ENCODE data around the gene CACNA1G. TPM values are rescaled to one million over a fixed set of nuclear protein-coding genes. Genes with fewer than 3 reads are reported as not detected.

Gene CACNA1G
- total and polyA plus RNA-seq, 8 donors, result 0.50 to 38.2 (median 19.5) TPM

- H3K27ac ChIP-seq, result peak overlapping the region; percentile 63 to 67
- intact Hi-C loops (cut with DNase I), result loop anchor here in 1 of 2 donors (10.0 kb wide), 1 partner anchor 412 kb away; no protein-coding TSS in a partner anchor
- no peaks in the 10 kb centered on the region for H3K9me3 ChIP-seq
- H3K36me3 ChIP-seq, result no peaks in the 10 kb centered on the region
- H3K27me3 ChIP-seq, result no peaks in the 10 kb centered on the region
- H3K4me3 ChIP-seq, result peak overlapping the region in 1 of 2 donors; percentile 47
- DNase-seq (peak in 2 of 4 donors; percentile 81 to 84), ATAC-seq (peak; percentile 55)
- no peak for TF ChIP-seq CTCF (IDR thresholded peaks at IDR 0.05)
- H3K4me1 ChIP-seq, result peaks cover 20 to 39% of the 10 kb centered on the region in 2 donors
Measured at GRCh38 chr17:50542795-50543774, 17.4 kb upstream of the CACNA1G start.

GRCh38 chr17:50544516-50544915 lies 16.0 kb upstream of the CACNA1G start:
- intact Hi-C loops (cut with DNase I), result loop anchor here in 1 of 2 donors (10.0 kb wide), 1 partner anchor 410 kb away; no protein-coding TSS in a partner anchor
- H3K9me3 ChIP-seq, result no peaks in the 10 kb centered on the region
- no peak for TF ChIP-seq CTCF (IDR thresholded peaks at IDR 0.05)
- H3K36me3 ChIP-seq, result no peaks in the 10 kb centered on the region
- H3K27me3 ChIP-seq, result no peaks in the 10 kb centered on the region
- no peak overlapping the region for H3K27ac ChIP-seq
- DNase-seq (no peak), ATAC-seq (no peak)
- H3K4me3 ChIP-seq, result no peak overlapping the region
- H3K4me1 ChIP-seq, result peaks cover 20 to 40% of the 10 kb centered on the region in 2 donors

- no peak for ATAC-seq
- intact Hi-C loops (cut with DNase I), result loop anchor here in 1 of 2 donors (10.0 kb wide), 1 partner anchor 409 kb away; no protein-coding TSS in a partner anchor
- Histone ChIP-seq H3K36me3 (no peaks in the 10 kb centered on the region), H3K27ac (no peak overlapping the region), H3K27me3 (no peaks in the 10 kb centered on the region), H3K4me3 (no peak overlapping the region), H3K4me1 (peaks cover 20 to 40% of the 10 kb centered on the region in 2 donors), H3K9me3 (no peaks in the 10 kb centered on the region)
- TF ChIP-seq CTCF (IDR thresholded peaks at IDR 0.05), result no peak
- DNase-seq, result no peak
Measured at GRCh38 chr17:50545311-50545710, 15.2 kb upstream of the CACNA1G start.

GRCh38 chr17:50546701-50547034 lies 13.8 kb upstream of the CACNA1G start:
- TF ChIP-seq CTCF (IDR thresholded peaks at IDR 0.05), result no peak
- no peaks in the 10 kb centered on the region for H3K9me3 ChIP-seq
- H3K27ac ChIP-seq, result peak overlapping the region in 1 of 2 donors; percentile 70
- H3K4me3 ChIP-seq, result peak overlapping the region in 1 of 2 donors; percentile 54
- no peaks in the 10 kb centered on the region for H3K27me3 ChIP-seq
- DNase-seq, result no peak
- H3K36me3 ChIP-seq, result no peaks in the 10 kb centered on the region
- intact Hi-C loops (cut with DNase I), result loop anchor here in 1 of 2 donors (10.0 kb wide), 1 partner anchor 408 kb away; no protein-coding TSS in a partner anchor
- H3K4me1 ChIP-seq, result peaks cover 14 to 31% of the 10 kb centered on the region in 2 donors
- ATAC-seq, result no peak

Data from left lung (tissue), 10 donors.